ENCODE measurements around the gene DDX51.

- TF ChIP-seq EZH2 (IDR thresholded peaks at IDR 0.05; ENCODE audit: insufficient read depth, poor library complexity, severe bottlenecking) (no peak), EZH2phosphoT487 (IDR thresholded peaks at IDR 0.05; ENCODE audit: insufficient read depth, low read depth) (no peak)
These were observed 18.5 kb upstream of the DDX51 start for GRCh38 chr12:132162508-132163031.
